Spleen (tissue), 7 donors: ENCODE results near the gene SLC18A3.

Experiments used
- POLR2A ChIP-seq, 3 donors: fragments of 450-650 bp; IDR thresholded peaks; one replicate each; pipeline ENCODE4 v1.5.1; 2017; ENCODE audit warnings: antibody characterized with exemption in 3 of 3, mild to moderate bottlenecking in 1 of 3
- TF ChIP-seq, protein P1 (sequence below), 11 experiments: fragments of 200-600 bp in 7 of 11; fragments of 450-650 bp in 4 of 11; sonication (generic) in 4 of 11; IDR thresholded peaks in 8 of 11; conservative IDR thresholded peaks in 3 of 11; 1 replicate in 7 of 11; 2 replicates in 4 of 11; pipeline versions ENCODE4 v1.4.0 to v1.8.0; 2016 to 2021; ENCODE audit warnings: antibody characterized with exemption in 11 of 11, inconsistent platforms in 4 of 11, mild to moderate bottlenecking in 1 of 11
- donor health status: DM: no; HTN: no; CAD: no; lungs with moderate emphysema.
- donor health status: DM: no; HTN: no; CAD: no.
- donor health status: DM: no; HTN: no; CAD: no.

DNA sequence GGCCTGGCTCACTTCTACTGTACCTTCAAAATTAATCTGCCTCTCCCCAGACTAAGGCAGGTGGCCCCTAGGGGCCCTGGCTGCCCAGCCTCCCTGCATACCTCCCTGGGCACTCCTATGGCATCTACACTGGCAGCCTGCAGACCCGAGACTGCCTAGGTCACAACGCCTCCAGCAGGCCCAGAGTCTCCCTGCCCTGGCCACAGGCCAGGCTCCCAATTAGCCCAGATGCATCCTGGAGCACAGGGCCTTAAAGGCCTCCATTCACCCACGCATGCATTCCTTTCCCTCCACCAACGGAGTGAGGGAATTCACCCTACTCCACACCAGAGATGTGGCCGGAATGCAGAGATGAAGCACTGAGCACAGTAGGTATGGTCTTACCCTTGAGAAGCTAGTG is 5.6 kb downstream of the SLC18A3 start:
- TF ChIP-seq POLR2A (IDR thresholded peaks at IDR 0.05): no peak
- TF ChIP-seq, protein P1, sequence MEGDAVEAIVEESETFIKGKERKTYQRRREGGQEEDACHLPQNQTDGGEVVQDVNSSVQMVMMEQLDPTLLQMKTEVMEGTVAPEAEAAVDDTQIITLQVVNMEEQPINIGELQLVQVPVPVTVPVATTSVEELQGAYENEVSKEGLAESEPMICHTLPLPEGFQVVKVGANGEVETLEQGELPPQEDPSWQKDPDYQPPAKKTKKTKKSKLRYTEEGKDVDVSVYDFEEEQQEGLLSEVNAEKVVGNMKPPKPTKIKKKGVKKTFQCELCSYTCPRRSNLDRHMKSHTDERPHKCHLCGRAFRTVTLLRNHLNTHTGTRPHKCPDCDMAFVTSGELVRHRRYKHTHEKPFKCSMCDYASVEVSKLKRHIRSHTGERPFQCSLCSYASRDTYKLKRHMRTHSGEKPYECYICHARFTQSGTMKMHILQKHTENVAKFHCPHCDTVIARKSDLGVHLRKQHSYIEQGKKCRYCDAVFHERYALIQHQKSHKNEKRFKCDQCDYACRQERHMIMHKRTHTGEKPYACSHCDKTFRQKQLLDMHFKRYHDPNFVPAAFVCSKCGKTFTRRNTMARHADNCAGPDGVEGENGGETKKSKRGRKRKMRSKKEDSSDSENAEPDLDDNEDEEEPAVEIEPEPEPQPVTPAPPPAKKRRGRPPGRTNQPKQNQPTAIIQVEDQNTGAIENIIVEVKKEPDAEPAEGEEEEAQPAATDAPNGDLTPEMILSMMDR (IDR thresholded peaks at IDR 0.05 in 8 of 11, conservative IDR thresholded peaks at IDR 0.05 in 3 of 11): no peak
